Gastroesophageal sphincter (tissue), 3 donors: ENCODE measurements around the gene ARID1B.

Experiments used
- CTCF ChIP-seq, 4 experiments: fragments of 200-600 bp in 2 of 4; fragments of 450-650 bp in 2 of 4; sonication (generic) in 1 of 4; IDR thresholded peaks; one replicate each; pipeline ENCODE4 v1.5.1; 2017 to 2019; ENCODE audit warnings: antibody characterized with exemption in 4 of 4, mild to moderate bottlenecking in 2 of 4, moderate library complexity in 2 of 4
- EP300 ChIP-seq: sonication (generic); formaldehyde crosslinking; IDR thresholded peaks from one replicate; pipeline ENCODE4 v1.6.1; 2017; ENCODE audit warnings: antibody characterized with exemption, mild to moderate bottlenecking
- POLR2AphosphoS5 ChIP-seq: sonication (generic); formaldehyde crosslinking; IDR thresholded peaks from one replicate; pipeline ENCODE4 v1.6.1; 2017; ENCODE audit warnings: antibody characterized with exemption

- TF ChIP-seq CTCF (IDR thresholded peaks at IDR 0.05) (no peak), EP300 (no peak), POLR2AphosphoS5 (no peak)
Measured at GRCh38 chr6:157092736-157093135, 315.6 kb downstream of the ARID1B start.
